HCEC 1CT (cell line): Measurements from ENCODE around the gene COQ2.
"Not testable (repeated sequence)": the region's sequence is repeated elsewhere in the genome, so short reads cannot be mapped to it uniquely, and the experiment has no call there.

Experiments used
- DNase-seq: peaks from one replicate; pipeline ENCODE4 v3.0.0-alpha.2; 2017

Gene COQ2, protein sequence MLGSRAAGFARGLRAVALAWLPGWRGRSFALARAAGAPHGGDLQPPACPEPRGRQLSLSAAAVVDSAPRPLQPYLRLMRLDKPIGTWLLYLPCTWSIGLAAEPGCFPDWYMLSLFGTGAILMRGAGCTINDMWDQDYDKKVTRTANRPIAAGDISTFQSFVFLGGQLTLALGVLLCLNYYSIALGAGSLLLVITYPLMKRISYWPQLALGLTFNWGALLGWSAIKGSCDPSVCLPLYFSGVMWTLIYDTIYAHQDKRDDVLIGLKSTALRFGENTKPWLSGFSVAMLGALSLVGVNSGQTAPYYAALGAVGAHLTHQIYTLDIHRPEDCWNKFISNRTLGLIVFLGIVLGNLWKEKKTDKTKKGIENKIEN

DNA sequence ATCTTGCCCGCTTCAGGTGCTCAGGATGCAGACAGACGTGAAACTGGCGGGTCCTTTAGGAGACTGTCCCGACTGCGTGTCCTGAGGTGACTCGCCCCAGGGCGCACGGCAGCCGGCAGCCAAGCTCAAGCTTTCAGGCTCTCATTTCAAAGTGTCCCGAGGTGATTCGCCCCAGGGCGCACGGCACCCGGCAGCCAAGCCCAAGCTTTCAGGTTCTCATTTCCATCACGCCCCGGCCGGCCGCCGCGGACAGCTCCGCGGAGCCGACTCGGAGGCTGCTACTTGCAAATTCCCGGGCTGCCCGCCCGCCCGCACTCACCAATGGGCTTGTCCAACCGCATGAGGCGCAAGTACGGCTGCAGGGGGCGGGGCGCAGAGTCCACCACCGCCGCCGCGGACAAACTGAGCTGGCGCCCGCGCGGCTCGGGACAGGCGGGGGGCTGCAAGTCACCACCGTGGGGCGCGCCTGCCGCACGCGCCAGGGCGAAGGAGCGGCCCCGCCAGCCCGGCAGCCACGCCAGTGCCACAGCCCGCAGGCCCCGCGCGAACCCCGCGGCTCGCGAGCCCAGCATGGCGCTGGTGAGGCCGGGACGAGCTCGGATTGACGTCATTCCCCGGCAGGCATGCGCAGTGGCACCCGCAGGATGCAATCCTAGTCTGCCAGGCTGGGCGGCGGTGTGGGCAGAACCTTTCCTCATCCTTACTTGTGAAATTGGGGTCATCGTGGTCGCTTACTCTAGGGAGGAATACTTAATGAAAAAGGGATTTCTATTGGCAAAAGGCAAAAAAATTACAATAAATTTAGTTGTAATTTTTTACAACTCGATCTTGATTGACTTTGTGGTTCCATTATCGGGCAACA lies at the start of gene COQ2:
TSS of gene COQ2 (minus strand) at position 606 of the 862 bp plus-strand sequence. CDS start at position 572, 34 bp downstream.
- DNase-seq, result peak; percentile 83

DNA sequence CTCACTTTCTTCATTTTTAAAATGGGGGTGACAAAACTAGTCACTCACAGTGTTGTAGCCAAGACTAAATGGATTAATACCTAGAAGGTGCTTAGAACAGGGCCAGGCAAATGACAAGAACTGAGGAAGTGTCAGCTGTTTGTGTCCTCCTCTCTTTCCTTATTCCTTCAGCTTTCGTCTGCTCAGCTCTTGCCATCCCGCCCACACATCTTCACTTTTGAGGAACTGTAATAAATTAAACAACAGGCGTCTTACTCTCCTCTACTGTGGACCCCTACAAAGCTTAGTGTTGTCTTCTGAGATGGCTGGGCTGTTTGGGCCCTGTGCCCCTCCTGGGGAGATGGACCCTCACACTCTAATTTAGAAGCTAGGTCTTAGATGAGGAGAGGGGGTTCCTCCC lies 47.4 kb upstream of the COQ2 start:
- no peak for DNase-seq

DNA sequence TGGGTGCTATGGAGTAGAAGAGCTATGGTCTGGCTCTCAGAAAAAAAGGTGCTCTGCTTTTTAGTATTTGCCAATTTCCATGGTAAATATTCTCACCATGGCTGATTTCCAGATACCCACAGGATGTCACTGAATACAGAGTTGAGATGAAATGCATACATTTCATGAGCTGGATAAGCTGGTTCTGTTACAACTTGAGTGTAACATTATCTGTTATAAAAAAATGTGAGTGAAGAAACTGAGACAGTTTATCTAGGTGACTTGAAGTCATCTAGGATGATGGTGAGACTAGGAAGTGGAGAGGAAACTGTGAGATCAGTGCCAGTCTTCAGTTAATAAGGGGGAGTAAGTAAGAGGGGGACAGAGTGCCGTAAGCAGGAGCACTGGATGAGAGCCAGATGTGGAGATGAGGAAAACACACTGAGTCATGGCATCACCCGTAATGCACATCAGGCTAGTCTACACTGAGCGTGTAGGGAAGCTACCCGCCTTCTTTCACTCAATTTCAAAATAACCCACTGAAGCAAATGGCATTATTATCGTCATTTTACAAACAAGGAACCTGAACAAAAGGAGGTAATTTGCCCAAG lies 45.0 kb upstream of the COQ2 start:
- DNase-seq, result peak; percentile 10

DNA sequence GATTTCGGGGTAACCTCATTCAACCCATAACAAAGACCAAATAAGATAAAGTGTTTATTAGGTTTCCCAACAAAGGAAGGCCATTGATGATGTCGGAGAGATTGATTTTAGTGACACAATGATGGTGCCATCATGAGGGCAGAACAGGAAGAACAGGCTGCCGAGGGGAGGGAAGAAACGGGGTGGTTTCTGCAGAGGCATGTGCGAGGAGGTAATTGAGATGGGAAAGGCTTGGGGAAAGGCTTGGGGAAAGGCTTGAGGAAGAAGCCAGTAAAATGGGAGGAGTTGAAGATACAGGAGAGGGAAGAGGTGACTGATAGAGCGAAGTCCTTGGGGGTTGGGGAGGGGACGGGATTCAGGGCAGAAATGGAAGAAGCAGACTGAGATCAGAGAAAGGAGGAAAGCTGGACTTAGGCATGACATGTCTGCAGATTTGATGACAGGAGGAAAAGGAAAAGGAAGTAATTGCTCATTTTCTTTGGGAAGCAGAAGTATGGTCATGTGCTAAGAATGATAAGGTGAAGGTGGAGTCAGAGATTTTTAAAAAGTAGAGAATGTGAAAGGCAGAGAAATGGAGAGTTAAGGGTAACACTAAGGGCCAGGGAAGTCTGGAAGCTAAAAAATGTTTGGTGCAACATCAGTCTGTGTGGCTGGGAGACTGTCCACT lies 44.1 kb upstream of the COQ2 start:
- DNase-seq, result no peak

DNA sequence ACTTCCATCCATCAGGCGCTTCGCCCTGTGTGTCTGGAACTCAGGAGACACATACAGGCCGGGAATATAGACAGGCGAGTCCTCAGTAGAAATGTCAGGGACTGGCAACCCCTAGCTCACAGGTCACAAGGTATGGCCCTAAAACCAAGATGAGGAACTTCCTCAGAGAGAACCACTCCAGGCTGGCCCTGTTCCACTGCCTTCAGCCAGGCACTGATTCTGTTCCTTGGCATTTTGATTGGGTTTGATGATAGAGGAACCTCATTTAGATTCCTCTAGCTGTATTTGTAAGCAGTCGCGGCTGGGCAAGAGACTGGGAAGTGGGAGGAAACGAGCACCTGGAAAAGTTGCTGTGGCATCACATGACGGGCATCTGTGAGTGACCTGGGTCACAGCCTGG lies 41.9 kb upstream of the COQ2 start:
- no peak for DNase-seq

DNA sequence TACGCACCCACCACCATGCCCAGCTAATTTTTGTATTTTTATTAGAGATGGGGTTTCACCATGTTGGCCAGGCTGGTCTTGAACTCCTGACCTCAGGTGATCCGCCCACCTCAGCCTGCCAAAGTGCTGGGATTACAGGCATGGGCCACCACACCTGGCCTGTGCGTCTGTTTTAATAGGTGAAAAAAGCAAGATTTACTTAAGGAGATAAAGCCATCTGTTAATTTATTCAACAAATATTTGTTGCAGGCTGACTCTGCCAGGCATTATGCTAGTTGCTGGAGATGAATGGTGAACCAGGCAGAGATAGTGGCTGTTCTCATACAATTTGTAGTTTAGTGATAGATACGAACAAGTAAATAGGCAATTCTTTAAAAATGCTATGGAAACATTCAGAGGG lies 40.7 kb upstream of the COQ2 start:
- not testable (repeated sequence) for DNase-seq

DNA sequence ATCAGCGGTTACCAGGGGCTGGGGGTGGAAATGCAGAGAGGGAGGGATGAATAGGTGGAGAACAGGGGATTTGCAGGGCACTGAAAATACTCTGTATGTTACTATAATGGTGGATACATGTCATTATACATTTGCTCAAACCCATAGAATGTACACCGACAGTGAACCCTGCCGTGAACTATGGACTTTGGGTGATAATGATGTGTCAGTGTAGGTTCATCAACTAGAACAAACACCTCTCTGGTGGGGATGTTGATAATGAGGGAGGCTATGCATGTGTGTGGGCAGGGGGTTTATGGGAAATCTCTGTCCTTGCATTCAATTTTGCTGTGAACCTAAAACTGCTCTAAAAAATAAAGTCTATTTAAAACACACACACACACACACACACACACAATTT lies 38.5 kb upstream of the COQ2 start:
- DNase-seq, result no peak

DNA sequence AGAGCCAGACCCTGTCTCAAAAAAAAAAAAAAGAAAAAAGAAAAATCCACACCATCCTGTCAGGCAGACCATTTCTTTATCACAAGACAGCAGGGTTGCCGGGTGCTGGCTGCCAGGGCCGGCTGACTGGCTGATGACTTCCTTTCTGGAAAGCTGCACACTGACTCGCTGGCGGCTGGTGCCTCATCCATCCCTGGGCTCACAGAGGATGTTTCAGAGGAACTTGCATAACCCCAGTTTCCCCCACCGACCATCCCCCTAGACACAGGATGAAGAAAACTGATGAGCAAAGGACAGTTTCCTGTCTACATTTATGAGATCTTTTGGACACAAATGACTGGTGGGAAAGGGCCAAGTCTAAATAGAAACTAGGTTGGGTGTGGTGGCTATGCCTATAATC lies 36.0 kb upstream of the COQ2 start:
- DNase-seq, result peak; percentile 57

DNA sequence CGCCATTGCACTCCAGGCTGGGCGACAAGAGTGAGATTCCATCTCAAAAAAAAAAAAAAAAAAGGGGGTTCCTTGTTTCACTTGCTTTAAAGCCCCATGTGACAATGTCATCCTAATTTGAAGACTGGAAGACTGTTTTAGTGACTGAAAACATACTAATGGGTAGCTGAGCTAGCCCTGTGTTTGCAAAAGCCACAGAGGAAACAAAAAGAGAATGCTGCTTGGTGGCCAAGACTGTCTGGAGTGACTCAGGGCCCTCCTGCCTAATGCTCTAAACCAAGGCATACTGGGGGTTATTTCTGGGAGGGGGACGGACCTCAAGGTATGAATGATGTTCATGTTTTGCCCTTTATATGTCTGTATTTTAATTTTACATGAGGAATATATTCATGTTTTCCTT lies 34.1 kb upstream of the COQ2 start:
- no peak for DNase-seq

DNA sequence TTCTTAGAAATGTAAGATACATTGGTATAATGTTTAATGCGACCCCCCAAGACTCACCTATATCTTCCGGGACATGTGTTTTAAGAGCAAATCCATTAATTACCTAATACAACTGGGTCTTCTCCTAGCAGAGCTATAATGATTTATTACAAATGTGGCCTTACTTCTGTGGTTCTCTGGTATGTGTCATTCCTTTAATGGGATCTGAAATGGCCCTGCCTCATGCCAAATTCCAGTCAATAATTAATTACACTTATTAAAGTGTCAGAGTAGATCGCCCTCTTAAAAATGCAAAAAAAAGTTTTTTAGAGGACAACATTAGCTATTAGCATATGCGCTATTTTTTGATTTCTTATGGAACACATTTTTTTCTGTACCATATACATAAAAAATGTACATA lies 33.1 kb upstream of the COQ2 start:
- no peak for DNase-seq

DNA sequence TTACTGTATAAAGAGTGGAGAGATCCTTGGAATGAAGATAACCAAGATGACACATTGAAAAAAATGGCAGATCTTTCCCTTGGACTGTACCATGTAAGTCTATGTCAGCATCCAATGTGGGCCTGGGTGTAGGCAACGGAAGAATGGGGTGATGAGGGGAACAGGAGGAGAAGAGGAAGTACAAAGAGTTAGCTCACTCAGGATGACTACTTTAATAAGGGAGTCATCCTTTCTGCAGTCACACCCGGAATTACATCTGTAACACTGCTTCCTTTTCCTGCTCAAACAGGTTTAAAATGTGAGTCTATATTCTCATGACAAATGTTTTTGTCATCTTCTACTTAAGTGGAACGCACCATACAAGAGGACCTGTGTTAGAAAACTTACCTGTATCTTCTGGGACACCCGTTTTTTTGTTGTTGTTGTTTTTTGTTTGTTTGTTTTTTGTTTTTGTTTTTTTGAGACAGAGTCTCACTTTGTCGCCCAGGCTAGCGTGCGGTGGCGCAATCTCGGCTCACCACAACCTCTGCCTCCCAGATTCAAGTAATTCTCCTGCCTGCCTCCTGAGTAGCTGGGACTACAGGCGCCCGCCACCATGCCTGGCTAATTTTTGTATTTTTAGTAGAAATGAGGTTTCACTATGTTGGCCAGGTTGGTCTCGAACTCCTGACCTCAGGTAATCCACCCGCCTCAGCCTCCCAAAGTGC lies 32.0 kb upstream of the COQ2 start:
- DNase-seq, result no peak

DNA sequence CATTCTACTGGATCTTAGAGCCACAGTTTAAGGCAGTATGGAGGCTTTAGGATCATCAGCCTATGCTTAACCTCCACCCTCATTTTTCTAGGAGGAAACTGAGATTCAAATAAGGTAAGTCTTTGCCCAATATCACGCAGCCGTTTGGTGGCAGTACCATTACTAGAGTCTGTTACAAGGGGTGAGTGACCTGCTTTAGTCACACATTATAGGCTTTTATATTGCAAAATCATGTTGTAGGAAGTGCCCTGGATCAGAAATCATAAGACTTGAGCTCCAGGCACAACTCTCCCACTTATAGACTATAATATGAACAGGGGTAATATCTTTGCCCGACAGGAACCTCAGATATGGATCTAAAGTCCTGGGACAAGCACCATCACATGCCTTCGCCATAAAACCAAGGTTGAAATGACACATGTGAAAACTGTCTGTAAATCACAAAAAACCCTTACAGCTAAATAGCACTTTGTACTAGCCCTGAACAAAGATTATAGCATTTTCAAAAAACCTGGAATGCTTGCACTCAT lies 30.8 kb upstream of the COQ2 start:
- DNase-seq, result no peak

DNA sequence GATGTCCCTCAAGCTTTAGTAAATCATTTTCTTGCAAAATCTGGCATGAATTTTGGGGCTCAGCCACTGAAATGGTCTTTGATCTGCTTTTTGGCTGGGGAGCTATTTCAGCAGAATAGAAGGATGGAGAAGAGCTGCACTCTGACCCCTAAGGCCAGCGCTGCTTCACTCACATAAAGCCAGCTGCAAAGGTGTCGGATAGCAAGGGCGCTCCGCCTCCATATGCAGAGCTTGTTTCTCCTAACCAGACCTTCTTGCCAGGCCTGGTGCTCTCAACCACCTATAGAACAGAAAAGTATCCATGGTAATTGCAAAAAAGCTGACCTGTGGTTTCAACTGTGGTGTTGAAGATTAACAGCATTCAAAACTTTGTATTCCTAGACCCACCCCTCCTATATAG lies 24.1 kb upstream of the COQ2 start:
- DNase-seq, result no peak

DNA sequence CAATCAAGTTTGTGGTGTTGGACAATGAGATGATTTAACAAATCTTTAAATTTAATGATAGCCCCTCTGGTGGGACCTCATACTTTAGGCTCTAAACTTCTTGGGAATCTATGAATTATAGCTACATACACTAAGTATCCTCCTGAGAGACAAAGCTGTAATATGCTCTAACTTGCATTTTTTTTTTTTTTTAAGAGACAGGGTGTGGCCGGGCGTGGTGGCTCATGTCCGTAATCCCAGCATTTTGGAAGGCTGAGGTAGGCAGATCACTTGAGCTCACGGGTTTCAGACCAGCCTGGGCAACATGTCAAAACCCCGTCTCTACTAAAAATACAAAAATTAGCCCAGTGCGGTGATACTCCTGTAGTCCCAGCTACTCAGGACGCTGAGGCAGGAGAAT lies 23.3 kb upstream of the COQ2 start:
- DNase-seq, result no peak

DNA sequence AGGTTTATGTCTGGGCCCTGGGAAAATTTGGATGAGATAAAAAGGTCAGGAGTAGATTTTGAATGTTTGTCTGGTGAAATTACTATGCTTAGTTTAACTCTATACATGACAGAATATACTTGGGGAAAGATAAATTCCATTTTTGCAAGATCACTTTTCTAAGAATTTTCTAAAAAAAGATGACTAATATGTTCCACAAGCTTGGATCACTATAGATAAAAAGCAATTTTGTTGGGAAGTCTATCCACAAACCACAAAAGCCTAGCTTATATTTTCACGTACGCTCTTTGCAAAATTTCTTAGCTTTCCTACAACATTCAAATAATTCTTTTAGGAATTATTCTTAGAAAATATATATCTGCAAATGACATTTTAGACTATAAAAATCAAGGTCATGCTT lies 20.6 kb upstream of the COQ2 start:
- no peak for DNase-seq

DNA sequence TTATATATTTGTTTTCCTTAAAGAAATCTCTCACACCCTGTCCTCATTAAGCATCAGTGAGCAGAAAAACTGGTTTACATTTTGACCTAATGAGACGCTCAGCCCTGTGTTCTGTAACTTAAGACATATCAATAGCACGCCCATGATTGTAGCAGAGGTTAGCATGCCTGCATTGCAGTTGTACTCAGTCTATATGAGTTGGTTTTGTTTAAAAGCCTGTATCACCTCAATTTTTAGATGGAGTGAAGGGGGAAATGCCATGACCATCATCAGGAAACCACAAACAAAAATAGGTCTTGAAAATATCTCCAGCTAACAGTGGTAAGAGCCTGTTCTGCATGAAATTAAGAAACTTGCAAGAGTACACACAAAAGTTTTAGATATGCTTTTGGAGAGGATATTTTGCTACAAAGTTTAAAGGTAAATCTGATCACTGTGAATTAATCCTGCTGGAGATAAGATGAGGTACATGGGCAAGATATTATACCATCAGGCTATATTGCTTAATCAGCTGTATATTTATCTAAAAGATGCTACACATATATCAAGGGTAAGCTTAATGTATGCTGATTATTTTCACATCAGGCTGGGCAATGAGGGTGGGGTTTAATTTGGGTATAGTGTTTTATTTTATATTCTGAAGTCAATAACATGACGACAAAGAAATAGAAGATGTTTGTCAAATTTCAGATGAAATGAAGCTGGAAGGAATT lies 13.1 kb upstream of the COQ2 start:
- DNase-seq, result no peak

DNA sequence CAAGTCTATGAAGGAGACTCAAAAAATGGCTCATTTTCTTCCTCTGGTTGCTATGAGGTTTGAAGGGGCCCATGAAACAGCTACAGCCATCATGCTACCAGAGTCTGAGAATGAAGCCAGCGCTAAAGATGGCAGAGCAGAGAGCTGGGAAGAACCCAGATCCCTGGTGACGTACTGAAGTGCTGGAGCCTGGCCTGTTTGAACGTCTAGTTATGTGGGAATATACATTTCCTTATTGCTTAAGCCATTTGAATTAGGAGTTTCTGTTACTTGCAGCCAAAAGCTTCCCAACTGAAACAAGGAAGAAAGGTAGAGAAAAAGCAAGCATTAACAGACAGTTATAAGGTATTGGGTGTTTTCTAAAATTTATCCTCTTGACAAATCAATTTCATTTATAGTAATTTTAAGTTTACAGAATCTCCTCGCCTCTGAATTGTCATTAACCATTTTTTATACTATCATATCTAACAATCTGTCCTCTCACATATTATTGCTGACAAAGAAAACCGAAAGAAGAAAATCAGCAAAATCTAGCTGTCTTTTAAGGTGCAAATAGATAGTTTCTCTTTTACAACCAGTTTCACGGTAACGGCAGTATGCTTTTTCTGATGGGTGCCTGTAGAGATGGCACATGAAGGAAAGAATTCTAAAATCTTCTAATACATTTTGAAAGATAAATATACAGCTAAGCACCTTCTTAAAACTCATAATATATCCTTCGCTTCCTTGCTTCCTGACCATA lies 8.9 kb upstream of the COQ2 start:
- DNase-seq, result no peak

DNA sequence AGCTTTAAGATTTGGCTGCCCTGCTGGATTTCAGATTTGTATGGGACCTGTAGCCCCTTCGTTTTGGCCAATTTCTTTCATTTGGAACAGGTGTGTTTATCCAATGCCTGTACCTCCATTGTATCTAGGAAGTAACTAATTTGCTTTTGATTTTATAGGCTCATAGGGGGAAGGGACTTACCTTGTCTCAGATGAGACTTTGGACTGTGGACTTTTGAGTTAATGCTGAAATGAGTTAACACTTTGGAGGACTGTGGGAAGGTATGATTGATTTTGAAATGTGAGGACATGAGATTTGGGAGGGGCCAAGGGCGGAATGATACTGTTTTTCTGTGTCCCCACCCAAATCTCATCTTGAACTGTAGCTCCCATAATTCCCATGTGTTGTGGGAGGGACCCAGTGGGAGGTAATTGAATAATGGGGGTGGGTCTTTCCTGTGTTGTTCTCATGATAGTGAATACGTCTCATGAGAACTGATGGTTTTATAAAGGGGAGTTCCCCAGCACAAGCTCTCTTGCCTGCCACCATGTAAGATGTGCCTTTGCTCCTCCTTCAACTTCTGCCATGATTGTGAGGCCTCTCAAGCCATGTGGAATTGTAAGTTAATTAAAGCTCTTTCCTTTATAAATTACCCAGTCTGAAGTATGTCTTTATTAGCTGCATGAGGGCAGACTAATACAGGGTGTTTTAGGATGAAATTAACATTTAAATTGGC lies 5.6 kb upstream of the COQ2 start:
- DNase-seq, result not testable (repeated sequence)

DNA sequence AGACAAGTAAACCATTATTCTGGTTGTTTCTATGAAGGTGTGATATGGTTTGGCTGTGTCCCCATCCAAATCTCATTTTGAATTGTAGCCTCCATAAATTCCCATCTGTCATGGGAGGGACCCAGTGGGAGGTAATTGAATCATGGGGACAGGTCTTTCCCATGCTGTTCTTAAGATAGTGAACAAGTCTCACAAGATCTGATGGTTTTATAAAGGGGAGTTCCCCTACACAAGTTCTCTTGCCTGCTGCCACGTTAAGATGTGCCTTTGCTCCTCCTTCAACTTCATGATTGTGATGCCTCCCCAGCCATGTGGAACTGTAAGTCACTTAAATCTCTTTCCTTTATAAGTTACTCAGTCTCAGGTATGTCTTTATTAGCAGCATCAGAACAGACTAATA lies 3.8 kb upstream of the COQ2 start:
- DNase-seq, result not testable (repeated sequence)

DNA sequence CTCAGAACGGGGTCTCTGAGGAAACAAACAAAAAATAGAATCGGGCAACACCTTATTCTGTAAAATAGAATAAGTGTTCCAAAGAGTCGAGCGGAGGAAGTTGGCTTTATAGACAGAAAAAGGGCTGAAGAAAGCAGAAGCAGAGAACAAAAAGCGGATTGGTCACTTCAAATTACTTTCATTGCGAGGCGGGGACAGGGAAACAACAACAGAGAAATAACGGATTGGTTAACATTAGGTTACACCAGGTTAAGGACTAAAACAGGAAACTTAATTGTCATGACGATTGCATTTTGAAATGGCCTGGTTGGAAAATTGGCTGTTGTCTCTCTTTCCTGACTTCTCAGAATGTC lies 433 bp upstream of the COQ2 start:
- peak; percentile 30 for DNase-seq
